ENCODE data around the gene IFI30.

DNA sequence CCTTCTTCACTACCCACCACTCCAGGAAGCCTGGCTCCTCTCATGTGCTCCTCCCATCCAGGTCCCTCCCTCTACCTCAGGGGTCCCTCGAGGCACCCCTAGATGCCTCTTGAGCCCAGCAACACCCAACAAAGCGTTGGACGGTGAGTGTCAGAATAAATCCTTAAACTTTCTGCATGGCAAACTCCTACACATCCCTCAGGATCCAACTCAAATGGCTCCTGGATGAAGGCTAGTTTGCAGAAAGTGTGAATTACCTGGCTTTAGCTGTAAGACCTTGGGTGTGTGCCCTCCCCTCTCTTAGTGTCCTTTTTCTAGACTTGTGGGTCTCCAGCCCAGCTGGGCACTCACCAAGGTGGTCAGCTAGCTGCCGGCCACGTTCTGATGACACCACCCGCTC lies 24.8 kb downstream of the IFI30 start:
- TF ChIP-seq, protein P1, sequence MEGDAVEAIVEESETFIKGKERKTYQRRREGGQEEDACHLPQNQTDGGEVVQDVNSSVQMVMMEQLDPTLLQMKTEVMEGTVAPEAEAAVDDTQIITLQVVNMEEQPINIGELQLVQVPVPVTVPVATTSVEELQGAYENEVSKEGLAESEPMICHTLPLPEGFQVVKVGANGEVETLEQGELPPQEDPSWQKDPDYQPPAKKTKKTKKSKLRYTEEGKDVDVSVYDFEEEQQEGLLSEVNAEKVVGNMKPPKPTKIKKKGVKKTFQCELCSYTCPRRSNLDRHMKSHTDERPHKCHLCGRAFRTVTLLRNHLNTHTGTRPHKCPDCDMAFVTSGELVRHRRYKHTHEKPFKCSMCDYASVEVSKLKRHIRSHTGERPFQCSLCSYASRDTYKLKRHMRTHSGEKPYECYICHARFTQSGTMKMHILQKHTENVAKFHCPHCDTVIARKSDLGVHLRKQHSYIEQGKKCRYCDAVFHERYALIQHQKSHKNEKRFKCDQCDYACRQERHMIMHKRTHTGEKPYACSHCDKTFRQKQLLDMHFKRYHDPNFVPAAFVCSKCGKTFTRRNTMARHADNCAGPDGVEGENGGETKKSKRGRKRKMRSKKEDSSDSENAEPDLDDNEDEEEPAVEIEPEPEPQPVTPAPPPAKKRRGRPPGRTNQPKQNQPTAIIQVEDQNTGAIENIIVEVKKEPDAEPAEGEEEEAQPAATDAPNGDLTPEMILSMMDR (IDR thresholded peaks at IDR 0.05) = no peak
- TF ChIP-seq POLR2A (IDR thresholded peaks at IDR 0.05) = no peak

Data from thyroid gland (tissue), 4 donors.